Measurements from ENCODE around the gene EYS. TPM values are rescaled to one million over a fixed set of nuclear protein-coding genes. Genes with fewer than 3 reads are reported as not detected.

EYS gene
- total and polyA plus RNA-seq, 2 of the 13 experiments (the other 11 are each of a cell fraction or from before 2014, with no cell fraction given) = 0.04 to 0.07 TPM

- no peaks in the 10 kb centered on the region for H4K20me1 ChIP-seq (ENCODE audit: insufficient read depth, low read length)
- no peaks in the 10 kb centered on the region for H3K36me3 ChIP-seq (replicated peaks in 1 of 2; ENCODE audit: control insufficient read depth in 1 of 2, insufficient read depth in 2 of 2, low read length in 2 of 2)
- ChIA-PET POLR2A (no interaction called here), CTCF (ENCODE audit: low intra/inter-chr PET ratio, low total read pairs) (no interaction called here)
- H3K4me3 ChIP-seq (replicated peaks in 1 of 3; ENCODE audit: insufficient read depth in 1 of 3, low read depth in 2 of 3, low read length in 3 of 3) = no peak overlapping the region
- TF ChIP-seq ZNF225 (CRISPR knock-in tag; IDR thresholded peaks at IDR 0.05) (no peak), KLF15 (CRISPR knock-in tag; IDR thresholded peaks at IDR 0.05; ENCODE audit: borderline replicate concordance) (no peak), RFXAP (CRISPR knock-in tag; IDR thresholded peaks at IDR 0.05; ENCODE audit: borderline replicate concordance) (no peak)
- H2AFZ ChIP-seq (ENCODE audit: low read length) = no peak overlapping the region
- no peaks in the 10 kb centered on the region for H3K79me2 ChIP-seq (ENCODE audit: insufficient read depth, low read length)
- WGBS (ENCODE audit: low lambda C conversion rate) = 34% methylated on average over 4 of the region's 4 CpGs
- H3K4me2 ChIP-seq (ENCODE audit: low read depth, low read length) = no peak overlapping the region
- no TSS peak for BruUV-seq (replicated peaks)
- no peaks in the 10 kb centered on the region for H3K4me1 ChIP-seq (ENCODE audit: insufficient read depth, low read length)
- intact Hi-C loops (cut with micrococcal nuclease; ENCODE audit: unreplicated experiment) (no loop called here), in situ Hi-C loops (cut with HindIII; ENCODE audit: extremely low pct_ligation_motif_present, low pct_unique_long_range_greater_than_20kb) (no loop called here)
- peaks cover 17% of the 10 kb centered on the region for H3K9me3 ChIP-seq (ENCODE audit: low read length)
- no peaks in the 10 kb centered on the region for H3K27me3 ChIP-seq (ENCODE audit: control insufficient read depth in 1 of 2, insufficient read depth in 2 of 2, low read length in 2 of 2)
- FAIRE-seq = no peak
- H3K9ac ChIP-seq (ENCODE audit: insufficient read depth, low read depth, low read length) = no peak overlapping the region
- H3K27ac ChIP-seq (ENCODE audit: extremely low read length, insufficient read depth, low read length) = no peak overlapping the region
- no peak for ATAC-seq
- DNase-seq (ENCODE audit: low spot score) = no peak
Measured at GRCh38 chr6:65746302-65746701, 39.3 kb upstream of the EYS start.

- Histone ChIP-seq H4K20me1 (ENCODE audit: insufficient read depth, low read length) (no peaks in the 10 kb centered on the region), H3K4me3 (replicated peaks in 1 of 3; ENCODE audit: insufficient read depth in 1 of 3, low read depth in 2 of 3, low read length in 3 of 3) (no peak overlapping the region), H3K27ac (ENCODE audit: extremely low read length, insufficient read depth, low read length) (no peak overlapping the region), H3K4me2 (ENCODE audit: low read depth, low read length) (no peak overlapping the region), H3K9ac (ENCODE audit: insufficient read depth, low read depth, low read length) (no peak overlapping the region), H3K9me3 (ENCODE audit: low read length) (peaks cover 17% of the 10 kb centered on the region), H3K27me3 (ENCODE audit: control insufficient read depth in 1 of 2, insufficient read depth in 2 of 2, low read length in 2 of 2) (no peaks in the 10 kb centered on the region), H3K4me1 (ENCODE audit: insufficient read depth, low read length) (no peaks in the 10 kb centered on the region), H2AFZ (ENCODE audit: low read length) (no peak overlapping the region), H3K36me3 (replicated peaks in 1 of 2; ENCODE audit: control insufficient read depth in 1 of 2, insufficient read depth in 2 of 2, low read length in 2 of 2) (no peaks in the 10 kb centered on the region), H3K79me2 (ENCODE audit: insufficient read depth, low read length) (no peaks in the 10 kb centered on the region)
- no peak for ATAC-seq
- intact Hi-C loops (cut with micrococcal nuclease; ENCODE audit: unreplicated experiment) (no loop called here), in situ Hi-C loops (cut with HindIII; ENCODE audit: extremely low pct_ligation_motif_present, low pct_unique_long_range_greater_than_20kb) (no loop called here)
- ChIA-PET CTCF (ENCODE audit: low intra/inter-chr PET ratio, low total read pairs) (no interaction called here), POLR2A (no interaction called here)
- TF ChIP-seq CBX5 (CRISPR knock-in tag; IDR thresholded peaks at IDR 0.05; ENCODE audit: borderline replicate concordance) (no peak), LBX2 (CRISPR knock-in tag; IDR thresholded peaks at IDR 0.05; ENCODE audit: borderline replicate concordance) (no peak), FOXA3 (CRISPR knock-in tag; IDR thresholded peaks at IDR 0.05) (no peak), ZBTB7B (CRISPR knock-in tag; IDR thresholded peaks at IDR 0.05) (no peak), ZFP36 (IDR thresholded peaks at IDR 0.05; ENCODE audit: borderline replicate concordance, low read depth, low read length, partially characterized antibody) (no peak)
- WGBS (ENCODE audit: low lambda C conversion rate) = 4% methylated on average over 2 of the region's 2 CpGs
- DNase-seq (ENCODE audit: low spot score) = no peak
- no peak for FAIRE-seq
- BruUV-seq (replicated peaks) = no TSS peak
Measured at GRCh38 chr6:65745614-65746013, 38.6 kb upstream of the EYS start.

All from HepG2 (cell line).